ENCODE measurements around the gene SLC6A8.

Gene SLC6A8

GRCh38 chrX:153644356-153645125, 43.2 kb upstream of the SLC6A8 start:
- no peak for TF ChIP-seq CTCF (IDR thresholded peaks at IDR 0.05; ENCODE audit: control insufficient read depth, extremely low read depth, insufficient read depth)
- no peak for DNase-seq (ENCODE audit: low read depth)
- H3K4me3 ChIP-seq (ENCODE audit: low read depth, low read length): no peak overlapping the region

DNA sequence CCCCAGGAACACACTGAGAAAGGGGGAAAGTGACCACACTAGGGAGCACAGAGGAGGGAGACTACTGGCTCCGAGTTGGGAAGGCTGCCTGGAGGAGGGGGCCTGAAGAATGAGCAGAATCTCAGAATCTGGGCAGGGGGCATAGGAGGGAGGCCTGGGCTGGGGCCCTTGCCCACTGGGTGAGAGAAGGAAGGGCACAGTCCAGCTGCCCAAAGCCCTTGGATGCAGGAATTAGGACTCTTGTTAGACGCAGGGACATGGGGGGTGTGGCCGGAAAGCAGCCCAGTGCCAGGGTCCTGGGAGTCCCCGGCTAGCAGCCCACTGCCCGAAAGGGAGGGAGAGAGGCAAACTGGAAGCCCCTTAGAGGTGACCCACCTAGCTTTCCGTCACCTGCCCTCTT, 42.6 kb upstream of the SLC6A8 start:
- DNase-seq (ENCODE audit: low read depth): no peak
- no peak for TF ChIP-seq CTCF (IDR thresholded peaks at IDR 0.05; ENCODE audit: control insufficient read depth, extremely low read depth, insufficient read depth)
- no peak overlapping the region for H3K4me3 ChIP-seq (ENCODE audit: low read depth, low read length)

GRCh38 chrX:153645921-153646488, 41.7 kb upstream of the SLC6A8 start:
- TF ChIP-seq CTCF (IDR thresholded peaks at IDR 0.05; ENCODE audit: control insufficient read depth, extremely low read depth, insufficient read depth): no peak
- no peak overlapping the region for H3K4me3 ChIP-seq (ENCODE audit: low read depth, low read length)
- DNase-seq (ENCODE audit: low read depth): no peak

GRCh38 chrX:153646620-153647373, 40.9 kb upstream of the SLC6A8 start, which contains the start of gene DUSP9:
Gene DUSP9 (plus strand): TSS chrX:153647203. CDS start chrX:153647954, 751 bp downstream.
- H3K4me3 ChIP-seq (ENCODE audit: low read depth, low read length): peak within 1 kb of the TSS; percentile 23; the same call in 1 of the 2 replicates
- TF ChIP-seq CTCF (IDR thresholded peaks at IDR 0.05; ENCODE audit: control insufficient read depth, extremely low read depth, insufficient read depth): no peak
- DNase-seq (ENCODE audit: low read depth): no peak

DNA sequence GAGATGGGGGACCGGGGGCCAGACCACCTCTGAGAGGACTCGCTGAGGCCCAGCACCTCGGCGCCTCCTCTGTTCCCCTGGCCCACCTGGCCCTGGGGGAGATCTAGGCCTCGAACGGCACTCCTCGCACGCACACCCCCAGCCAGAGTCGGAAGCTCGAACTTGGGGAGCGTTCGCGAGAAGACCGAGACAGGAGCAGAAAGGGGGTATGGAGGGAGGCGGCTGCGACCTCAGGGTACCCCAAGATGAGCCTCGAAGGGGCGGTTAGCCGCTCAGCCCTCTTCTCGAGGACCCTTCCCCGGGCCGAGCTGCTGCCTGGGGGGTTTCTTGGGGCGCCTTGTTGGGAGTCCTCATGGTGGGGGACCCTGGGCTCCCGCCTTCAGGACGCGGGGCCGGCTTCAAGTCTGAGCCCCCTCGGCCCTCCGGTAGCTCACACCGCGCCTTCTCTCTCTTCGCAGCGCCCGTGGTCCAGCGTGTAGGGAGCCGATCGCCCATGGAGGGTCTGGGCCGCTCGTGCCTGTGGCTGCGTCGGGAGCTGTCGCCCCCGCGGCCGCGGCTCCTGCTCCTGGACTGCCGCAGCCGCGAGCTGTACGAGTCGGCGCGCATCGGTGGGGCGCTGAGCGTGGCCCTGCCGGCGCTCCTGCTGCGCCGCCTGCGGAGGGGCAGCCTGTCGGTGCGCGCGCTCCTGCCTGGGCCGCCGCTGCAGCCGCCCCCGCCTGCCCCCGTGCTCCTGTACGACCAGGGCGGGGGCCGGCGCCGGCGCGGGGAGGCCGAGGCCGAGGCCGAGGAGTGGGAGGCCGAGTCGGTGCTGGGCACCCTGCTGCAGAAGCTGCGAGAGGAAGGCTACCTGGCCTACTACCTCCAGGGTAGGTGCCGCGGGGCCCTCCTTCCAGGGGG, 40.0 kb upstream of the SLC6A8 start:
- TF ChIP-seq CTCF (IDR thresholded peaks at IDR 0.05; ENCODE audit: control insufficient read depth, extremely low read depth, insufficient read depth): no peak
- DNase-seq (ENCODE audit: low read depth): no peak
- peak overlapping the region; percentile 23; the same call in 1 of the 2 replicates for H3K4me3 ChIP-seq (ENCODE audit: low read depth, low read length)
